Activated CD4-positive, CD25-positive, alpha-beta regulatory T cell treated with anti-CD3 and anti-CD28 coated beads, Interleukin-2, amount 50 U/mL, for 72 hours (primary cell): ENCODE results near the gene MATN1.

Source experiments
- DNase-seq: peaks from one replicate; pipeline ENCODE4 v3.0.0; 2021

Gene MATN1

GRCh38 chr1:30678209-30678608 is 45.2 kb downstream of the MATN1 start:
- no peak for DNase-seq

DNA sequence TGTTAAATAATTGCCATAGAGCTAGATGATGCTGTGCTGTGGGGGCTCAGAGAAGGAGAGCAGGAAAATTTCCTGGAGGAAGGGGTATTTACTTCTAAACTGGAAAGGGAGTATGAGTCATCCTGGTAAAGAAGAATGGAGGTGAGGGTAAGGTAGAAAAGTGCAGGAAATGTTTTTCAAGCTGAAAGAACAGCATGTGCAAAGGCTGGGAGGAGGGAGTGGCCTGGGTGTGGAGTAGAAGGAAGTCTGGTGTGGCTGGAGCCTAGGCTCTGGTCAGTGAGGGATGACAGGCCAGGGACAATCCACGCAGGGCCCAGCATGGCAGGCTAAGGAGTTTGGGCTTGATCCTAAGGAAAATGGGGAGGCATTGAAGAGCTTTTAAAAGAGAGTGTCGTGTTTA is 45.9 kb downstream of the MATN1 start:
- DNase-seq: no peak

DNA sequence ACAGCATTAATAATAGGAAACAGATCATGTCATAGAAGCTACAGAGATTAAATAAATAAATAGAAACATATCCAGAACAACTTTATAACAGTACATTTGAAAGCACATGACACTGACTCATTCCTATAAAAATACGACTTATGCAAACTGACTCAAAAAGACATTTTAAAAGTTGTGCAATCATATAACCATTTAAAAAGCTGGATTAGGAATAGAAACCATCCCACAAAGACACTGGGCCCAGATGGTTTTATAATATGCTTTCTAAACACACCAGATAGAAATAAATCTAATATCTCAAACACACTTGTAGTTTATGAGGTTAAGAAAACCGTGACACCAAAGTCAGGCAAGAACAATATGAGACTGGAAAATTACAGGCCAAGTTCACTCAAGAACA is 47.6 kb downstream of the MATN1 start:
- DNase-seq: no peak

DNA sequence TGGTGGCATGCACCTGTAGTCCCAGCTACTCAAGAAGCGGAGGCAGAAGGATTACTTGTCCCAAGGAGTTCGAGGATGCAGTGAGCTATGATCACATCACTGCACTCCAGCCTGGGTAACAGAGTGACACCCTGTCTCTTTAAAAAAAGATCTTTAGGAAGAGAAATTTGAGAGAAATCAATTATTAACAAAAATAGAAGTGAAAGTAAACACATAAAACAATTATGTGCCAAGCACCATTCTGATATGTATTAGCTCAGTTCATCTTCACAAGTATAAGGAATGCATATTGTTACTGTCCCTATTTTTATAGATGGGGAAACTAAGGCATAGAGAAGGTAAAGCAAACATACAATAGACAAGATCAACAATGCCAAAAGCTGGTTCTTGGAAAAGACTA is 48.1 kb downstream of the MATN1 start:
- DNase-seq: no peak

- DNase-seq: no peak
Measured at GRCh38 chr1:30673395-30673794, 50.0 kb downstream of the MATN1 start.

- no peak for DNase-seq
Measured at GRCh38 chr1:30672661-30673060, 50.7 kb downstream of the MATN1 start.

DNA sequence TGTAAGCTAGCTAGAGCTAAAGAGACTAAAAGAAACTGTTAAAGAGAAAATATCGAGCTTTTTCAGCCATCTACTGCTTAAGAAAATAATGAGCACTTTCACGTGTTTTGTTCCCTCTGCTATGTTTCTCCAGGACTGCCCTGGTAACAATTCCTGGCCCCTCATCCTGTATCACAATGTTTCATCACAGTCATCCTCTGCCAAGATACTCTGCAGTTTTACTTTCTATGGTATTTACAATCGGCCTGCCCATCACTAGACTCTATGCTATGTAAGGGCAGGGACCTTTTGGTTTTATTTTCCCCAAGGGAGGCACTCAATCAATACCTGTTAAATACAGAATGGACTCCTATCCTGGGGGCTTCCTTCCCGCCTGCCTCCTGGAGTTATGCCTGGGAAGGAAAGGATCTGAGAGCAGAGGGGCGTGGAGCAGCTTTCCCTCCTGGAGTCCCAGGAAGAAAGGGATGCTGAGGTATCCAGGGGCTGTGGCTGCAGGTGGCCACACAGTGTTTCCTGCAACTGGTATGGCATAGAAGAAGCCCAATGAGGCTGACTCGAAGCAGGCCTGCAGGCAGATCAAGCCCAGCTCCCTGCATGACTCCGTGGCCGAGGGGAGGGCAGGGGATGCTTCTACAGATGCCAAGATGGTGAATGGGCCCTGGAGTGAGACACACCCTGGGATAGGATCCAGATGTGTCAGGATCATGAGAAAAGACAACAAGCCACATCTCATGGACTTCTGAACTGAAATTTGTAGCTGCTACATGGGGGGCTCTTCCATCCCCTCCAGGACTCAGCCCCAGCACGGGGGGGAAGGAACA is 52.9 kb downstream of the MATN1 start:
- no peak for DNase-seq

DNA sequence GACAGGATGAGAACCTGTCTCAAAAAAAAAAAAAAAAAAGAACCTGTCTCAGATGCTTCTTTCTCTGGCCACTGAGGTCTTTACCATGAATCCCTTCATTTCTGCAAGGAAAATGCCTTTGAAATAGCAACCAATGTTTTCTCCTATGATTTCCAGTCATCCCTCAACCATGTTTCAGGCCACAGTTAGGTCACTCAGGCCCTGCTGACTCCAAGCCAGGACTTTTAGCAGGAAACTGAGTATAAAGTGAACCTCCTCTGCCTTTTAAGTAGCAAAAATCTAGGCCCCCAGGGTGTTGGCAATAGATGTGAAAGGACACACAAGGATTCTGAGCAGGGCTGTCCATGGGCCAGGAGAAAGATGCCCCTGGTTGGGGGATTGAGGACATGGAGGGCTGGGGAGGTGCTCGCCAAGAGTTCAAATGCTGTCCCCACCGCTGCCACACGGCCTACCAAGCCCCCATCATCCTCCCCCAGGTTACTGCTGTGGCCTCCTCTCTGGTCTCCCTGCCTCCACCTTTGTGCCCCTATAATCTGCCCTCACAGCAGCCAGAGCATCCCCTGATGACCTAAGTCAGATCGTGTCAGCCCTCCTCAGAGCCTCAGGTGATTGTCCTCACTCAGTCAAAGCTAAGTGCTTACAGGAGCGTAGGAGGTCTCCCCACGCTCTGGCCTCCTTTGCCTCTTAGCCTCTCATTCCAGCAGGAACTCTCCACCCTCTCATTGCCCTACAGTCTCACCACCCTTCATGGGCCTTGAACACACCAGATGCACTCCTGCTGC is 54.6 kb downstream of the MATN1 start:
- peak; percentile 17 for DNase-seq

DNA sequence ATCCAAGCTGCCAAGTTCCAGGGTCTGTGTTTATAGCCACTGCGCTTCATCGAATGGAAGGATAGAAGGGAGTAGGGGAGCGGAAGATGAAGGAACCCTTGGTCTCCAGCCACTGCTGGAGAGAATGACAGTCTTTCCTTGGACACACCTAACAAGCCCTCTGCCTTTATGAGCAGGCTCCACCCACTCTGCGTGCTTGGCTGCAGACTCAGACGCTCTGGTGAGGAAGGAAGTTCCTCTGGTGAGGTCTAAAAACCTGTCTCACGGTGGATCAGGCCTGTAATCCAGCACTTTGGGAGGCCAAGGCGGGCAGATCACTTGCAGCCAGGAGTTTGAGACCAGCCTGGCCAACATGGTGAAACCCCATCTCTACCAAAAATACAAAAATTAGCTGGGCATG is 55.4 kb downstream of the MATN1 start:
- DNase-seq: peak; percentile 20

DNA sequence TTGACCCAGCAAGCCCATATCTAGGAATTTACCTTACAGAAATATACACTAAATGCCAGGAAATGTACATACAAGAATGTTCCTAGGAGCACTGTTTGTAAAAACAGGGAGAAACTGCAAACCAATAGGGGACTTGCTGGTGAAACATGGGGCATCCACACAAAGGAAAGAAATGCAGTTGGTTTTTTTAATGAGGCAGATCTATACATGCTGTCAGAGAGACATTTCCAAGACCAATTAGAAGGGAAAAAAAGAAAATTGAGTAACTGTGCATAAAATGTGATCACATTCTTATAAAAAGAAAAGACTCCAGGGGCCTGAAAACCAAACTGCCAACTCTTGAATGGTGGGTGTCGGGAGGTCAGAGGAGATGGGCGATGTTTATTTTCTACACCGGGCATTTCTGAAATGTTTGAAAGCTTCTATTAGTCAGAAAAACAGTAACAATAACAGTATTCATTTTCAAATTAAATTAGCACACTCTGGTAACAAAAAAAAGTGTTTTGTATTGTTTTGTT is 56.6 kb downstream of the MATN1 start:
- DNase-seq: no peak

DNA sequence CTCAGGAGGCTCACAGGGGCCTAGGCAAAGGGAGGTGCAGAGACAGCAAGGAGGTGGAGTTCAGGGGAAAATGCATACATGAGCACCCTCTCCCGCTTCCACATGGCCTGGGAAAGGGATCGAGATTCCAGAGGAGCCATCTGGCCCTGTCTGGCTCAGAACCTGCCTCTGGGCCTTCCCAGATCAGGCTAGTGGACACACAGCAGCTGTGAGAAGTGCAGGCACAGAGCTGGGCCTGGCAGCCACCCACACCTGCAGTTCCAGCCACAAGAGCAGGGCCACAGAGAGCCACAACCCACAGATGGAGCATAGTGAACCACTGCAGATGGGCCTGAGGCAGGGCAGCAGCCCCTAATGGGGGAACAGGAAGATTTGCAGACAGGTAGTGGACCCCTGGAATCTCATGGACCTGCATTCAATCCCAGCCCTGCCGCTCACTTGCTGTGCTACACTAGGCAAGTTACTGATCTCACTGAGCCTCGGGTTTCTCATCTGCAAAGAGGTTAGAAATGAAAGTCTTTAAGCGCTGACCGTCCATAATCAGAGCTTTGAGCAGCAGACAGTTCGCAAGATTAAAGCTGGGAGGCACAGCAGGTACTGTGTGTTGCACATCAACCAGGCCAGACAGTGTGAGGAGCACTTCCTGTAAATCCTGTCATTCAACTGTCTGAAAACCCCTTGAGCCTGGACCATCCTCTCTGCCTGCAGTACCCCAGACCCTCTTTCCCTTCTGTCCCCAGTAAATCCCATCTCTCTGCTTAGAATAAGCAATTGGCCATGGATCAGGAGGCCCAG is 58.0 kb downstream of the MATN1 start:
- DNase-seq: peak; percentile 14

DNA sequence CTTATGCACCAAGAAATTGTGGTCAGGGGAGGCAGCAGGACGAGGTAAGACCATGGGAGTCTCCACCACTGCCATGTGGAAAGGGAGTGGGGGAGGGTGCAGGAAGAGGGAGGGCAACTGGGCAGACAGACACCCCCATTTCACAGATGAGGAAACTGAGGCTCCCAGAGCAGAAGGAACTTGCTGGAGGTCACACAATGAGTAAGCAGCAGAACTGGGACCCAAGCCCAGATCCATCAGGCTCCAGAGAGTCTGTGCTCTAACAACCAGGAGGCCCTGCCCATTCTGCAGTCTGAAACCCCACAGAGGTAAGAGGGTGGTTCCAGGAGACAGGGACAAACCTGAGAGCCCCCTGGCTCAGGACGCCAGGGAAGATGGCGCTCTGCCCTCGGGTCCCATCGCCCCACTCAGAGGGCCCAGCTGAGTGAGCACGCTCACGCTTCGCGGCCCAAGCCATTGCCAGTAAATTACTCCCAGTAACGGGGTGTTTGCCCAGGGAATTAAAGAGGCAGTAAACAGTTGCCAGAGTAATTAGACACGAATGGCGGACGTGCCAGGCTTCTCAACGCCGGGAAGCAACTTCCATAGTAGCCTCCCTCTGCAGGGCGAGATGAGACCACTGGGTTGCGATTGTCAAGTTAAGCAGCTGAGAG is 59.2 kb downstream of the MATN1 start:
- peak; percentile 23 for DNase-seq

GRCh38 chr1:30663596-30664091 is 59.7 kb downstream of the MATN1 start:
- no peak for DNase-seq

DNA sequence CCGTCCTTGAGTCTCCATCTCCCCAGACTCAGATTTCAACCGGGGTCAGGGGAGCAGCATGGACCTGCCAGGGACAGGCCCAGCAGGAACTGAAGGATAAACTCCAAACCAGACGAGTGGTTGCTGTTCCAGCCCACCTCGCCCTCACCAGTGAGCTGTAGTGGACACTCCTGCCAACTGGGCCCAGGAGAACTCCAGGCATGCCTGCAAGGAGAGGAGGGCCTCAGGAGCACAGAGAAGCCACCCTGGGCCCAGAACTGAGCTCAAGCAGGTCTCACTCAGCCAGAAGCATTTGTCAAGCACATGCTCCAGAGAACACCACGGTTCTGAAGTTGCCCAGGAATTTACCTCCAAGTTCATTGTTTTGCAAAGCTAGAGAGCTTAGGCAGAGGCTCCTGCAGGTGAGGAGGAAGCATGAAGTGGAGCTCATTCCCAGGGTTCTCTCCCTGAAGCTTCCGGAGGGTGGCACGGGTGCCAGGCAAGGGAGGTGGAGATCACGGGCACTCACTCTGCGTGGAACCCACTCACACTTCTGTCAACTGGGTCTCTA is 61.0 kb downstream of the MATN1 start:
- DNase-seq: no peak

GRCh38 chr1:30661311-30661710 is 62.1 kb downstream of the MATN1 start:
- no peak for DNase-seq
